Measurements from ENCODE around the gene LRATD1. TPM values are rescaled to one million over a fixed set of nuclear protein-coding genes. Genes with fewer than 3 reads are reported as not detected.

Gene LRATD1
- total RNA-seq, 1 experiment from 2014 or later: not detected

DNA sequence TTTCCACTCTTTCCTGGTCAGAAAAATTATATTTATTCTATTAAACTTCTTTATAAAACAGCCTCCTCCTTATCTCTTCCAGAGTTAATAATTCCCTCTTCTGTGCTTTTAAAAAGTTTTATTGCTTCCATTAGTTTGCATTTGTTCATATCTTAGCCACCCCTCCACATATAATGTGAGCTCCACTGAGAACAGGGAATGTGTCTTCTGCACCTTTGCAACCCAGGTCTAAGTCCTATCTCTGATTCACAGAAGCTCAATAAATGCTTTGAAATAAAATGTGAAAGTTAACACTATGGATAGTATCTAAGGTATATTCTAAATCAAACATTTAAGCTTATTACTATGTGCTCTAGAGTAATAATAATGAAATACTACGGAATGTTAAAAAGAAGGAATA lies 9.3 kb upstream of the LRATD1 start:
- H3K4me3 ChIP-seq (ENCODE audit: low read length): no peak overlapping the region
- no peak overlapping the region for H3K4me2 ChIP-seq (ENCODE audit: low read depth, low read length, poor library complexity, severe bottlenecking)
- no peak for DNase-seq
- H3K27ac ChIP-seq (ENCODE audit: low read length): no peak overlapping the region
- H3K9me2 ChIP-seq (replicated peaks; ENCODE audit: insufficient read depth, low read length): no peaks in the 10 kb centered on the region
- H3K27me3 ChIP-seq (ENCODE audit: low read length): no peaks in the 10 kb centered on the region
- H3K9me3 ChIP-seq (ENCODE audit: low read length): no peaks in the 10 kb centered on the region
- H3K79me2 ChIP-seq (ENCODE audit: low read length): no peaks in the 10 kb centered on the region
- no peaks in the 10 kb centered on the region for H3K4me1 ChIP-seq (ENCODE audit: low read length)
- H2AFZ ChIP-seq (ENCODE audit: low read length): no peak overlapping the region
- H4K20me1 ChIP-seq (ENCODE audit: insufficient read depth, low read depth, low read length): no peaks in the 10 kb centered on the region
- H3K36me3 ChIP-seq (ENCODE audit: insufficient read depth, low read length): no peaks in the 10 kb centered on the region
- H3K9ac ChIP-seq (ENCODE audit: low read length): no peak overlapping the region

GRCh38 chr2:14626873-14627272 lies 5.6 kb upstream of the LRATD1 start:
- H3K9ac ChIP-seq (ENCODE audit: low read length): no peak overlapping the region
- no peaks in the 10 kb centered on the region for H3K36me3 ChIP-seq (ENCODE audit: insufficient read depth, low read length)
- no peak overlapping the region for H2AFZ ChIP-seq (ENCODE audit: low read length)
- H3K27ac ChIP-seq (ENCODE audit: low read length): no peak overlapping the region
- DNase-seq: no peak
- no peak overlapping the region for H3K4me2 ChIP-seq (ENCODE audit: low read depth, low read length, poor library complexity, severe bottlenecking)
- no peaks in the 10 kb centered on the region for H4K20me1 ChIP-seq (ENCODE audit: insufficient read depth, low read depth, low read length)
- H3K27me3 ChIP-seq (ENCODE audit: low read length): no peaks in the 10 kb centered on the region
- H3K9me2 ChIP-seq (replicated peaks; ENCODE audit: insufficient read depth, low read length): no peaks in the 10 kb centered on the region
- H3K79me2 ChIP-seq (ENCODE audit: low read length): no peaks in the 10 kb centered on the region
- no peak overlapping the region for H3K4me3 ChIP-seq (ENCODE audit: low read length)
- H3K9me3 ChIP-seq (ENCODE audit: low read length): no peaks in the 10 kb centered on the region
- H3K4me1 ChIP-seq (ENCODE audit: low read length): no peaks in the 10 kb centered on the region

GRCh38 chr2:14628901-14629300 lies 3.6 kb upstream of the LRATD1 start:
- Histone ChIP-seq H3K27me3 (ENCODE audit: low read length) (no peaks in the 10 kb centered on the region), H3K9ac (ENCODE audit: low read length) (no peak overlapping the region), H3K27ac (ENCODE audit: low read length) (no peak overlapping the region), H3K9me3 (ENCODE audit: low read length) (0 out of 2 replicates have a peak, but pooled peaks cover 7% of the 10 kb centered on the region), H2AFZ (ENCODE audit: low read length) (no peak overlapping the region), H3K36me3 (ENCODE audit: insufficient read depth, low read length) (no peaks in the 10 kb centered on the region), H3K79me2 (ENCODE audit: low read length) (no peaks in the 10 kb centered on the region), H3K4me2 (ENCODE audit: low read depth, low read length, poor library complexity, severe bottlenecking) (no peak overlapping the region), H3K4me1 (ENCODE audit: low read length) (no peaks in the 10 kb centered on the region), H3K9me2 (replicated peaks; ENCODE audit: insufficient read depth, low read length) (no peaks in the 10 kb centered on the region), H3K4me3 (ENCODE audit: low read length) (no peak overlapping the region), H4K20me1 (ENCODE audit: insufficient read depth, low read depth, low read length) (no peaks in the 10 kb centered on the region)
- DNase-seq: no peak

DNA sequence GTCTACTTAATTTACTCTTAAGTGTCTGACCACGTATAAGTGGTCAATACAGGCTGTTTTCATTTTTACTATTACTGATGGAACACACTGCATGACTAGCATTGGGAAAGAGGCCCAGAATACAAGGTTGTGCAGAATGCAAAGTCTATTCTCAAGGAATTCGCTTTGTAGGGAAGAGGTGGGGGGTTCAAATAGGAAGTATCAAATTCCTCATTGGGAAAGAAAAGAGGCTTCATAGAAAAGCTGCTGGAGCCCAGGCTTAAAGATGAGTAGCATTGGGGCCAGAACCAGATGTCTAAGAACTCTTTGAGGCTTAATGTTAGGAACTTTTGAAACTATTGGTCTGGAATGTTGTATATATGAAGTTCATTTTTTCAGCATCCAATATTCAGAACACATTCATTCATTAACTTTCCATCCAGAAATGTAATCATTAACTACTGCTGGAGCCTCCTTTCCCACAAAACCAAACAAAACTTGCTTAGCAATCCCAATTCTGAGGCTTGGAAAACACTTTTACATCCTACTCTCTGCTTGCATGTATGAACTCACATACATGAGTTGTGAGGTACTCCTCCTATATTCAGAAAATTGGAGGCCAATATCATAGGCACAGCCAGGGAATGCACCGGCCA lies 994 bp upstream of the LRATD1 start:
- H3K4me1 ChIP-seq (ENCODE audit: low read length): no peaks in the 10 kb centered on the region
- H3K4me2 ChIP-seq (ENCODE audit: low read depth, low read length, poor library complexity, severe bottlenecking): no peak overlapping the region
- no peak overlapping the region for H2AFZ ChIP-seq (ENCODE audit: low read length)
- H3K9me2 ChIP-seq (replicated peaks; ENCODE audit: insufficient read depth, low read length): no peaks in the 10 kb centered on the region
- no peak overlapping the region for H3K4me3 ChIP-seq (ENCODE audit: low read length)
- H3K36me3 ChIP-seq (ENCODE audit: insufficient read depth, low read length): no peaks in the 10 kb centered on the region
- H3K9me3 ChIP-seq (ENCODE audit: low read length): peaks cover 7% of the 10 kb centered on the region; the same call in 1 of the 2 replicates
- DNase-seq: no peak
- H3K9ac ChIP-seq (ENCODE audit: low read length): no peak overlapping the region
- H4K20me1 ChIP-seq (ENCODE audit: insufficient read depth, low read depth, low read length): no peaks in the 10 kb centered on the region
- H3K27ac ChIP-seq (ENCODE audit: low read length): no peak overlapping the region
- no peaks in the 10 kb centered on the region for H3K27me3 ChIP-seq (ENCODE audit: low read length)
- H3K79me2 ChIP-seq (ENCODE audit: low read length): no peaks in the 10 kb centered on the region

GRCh38 chr2:14633061-14633460 lies 544 bp downstream of the LRATD1 start:
- H4K20me1 ChIP-seq (ENCODE audit: insufficient read depth, low read depth, low read length): no peaks in the 10 kb centered on the region
- H3K27ac ChIP-seq (ENCODE audit: low read length): no peak overlapping the region
- H3K79me2 ChIP-seq (ENCODE audit: low read length): no peaks in the 10 kb centered on the region
- no peaks in the 10 kb centered on the region for H3K27me3 ChIP-seq (ENCODE audit: low read length)
- H3K4me1 ChIP-seq (ENCODE audit: low read length): no peaks in the 10 kb centered on the region
- no peak overlapping the region for H3K4me3 ChIP-seq (ENCODE audit: low read length)
- no peak overlapping the region for H3K4me2 ChIP-seq (ENCODE audit: low read depth, low read length, poor library complexity, severe bottlenecking)
- H3K9me3 ChIP-seq (ENCODE audit: low read length): peaks cover 7% of the 10 kb centered on the region; the same call in 1 of the 2 replicates
- H2AFZ ChIP-seq (ENCODE audit: low read length): no peak overlapping the region
- no peak for DNase-seq
- no peak overlapping the region for H3K9ac ChIP-seq (ENCODE audit: low read length)
- no peaks in the 10 kb centered on the region for H3K36me3 ChIP-seq (ENCODE audit: insufficient read depth, low read length)
- no peaks in the 10 kb centered on the region for H3K9me2 ChIP-seq (replicated peaks; ENCODE audit: insufficient read depth, low read length)

- Histone ChIP-seq H3K79me2 (ENCODE audit: low read length) (no peaks in the 10 kb centered on the region), H3K4me2 (ENCODE audit: low read depth, low read length, poor library complexity, severe bottlenecking) (no peak overlapping the region), H4K20me1 (ENCODE audit: insufficient read depth, low read depth, low read length) (no peaks in the 10 kb centered on the region), H3K4me1 (ENCODE audit: low read length) (no peaks in the 10 kb centered on the region), H2AFZ (ENCODE audit: low read length) (no peak overlapping the region), H3K27ac (ENCODE audit: low read length) (no peak overlapping the region), H3K36me3 (ENCODE audit: insufficient read depth, low read length) (no peaks in the 10 kb centered on the region), H3K9me3 (ENCODE audit: low read length) (peaks cover 7% of the 10 kb centered on the region; the same call in 1 of the 2 replicates), H3K27me3 (ENCODE audit: low read length) (no peaks in the 10 kb centered on the region), H3K4me3 (ENCODE audit: low read length) (no peak overlapping the region), H3K9me2 (replicated peaks; ENCODE audit: insufficient read depth, low read length) (no peaks in the 10 kb centered on the region), H3K9ac (ENCODE audit: low read length) (no peak overlapping the region)
- no peak for DNase-seq
Measured at GRCh38 chr2:14633461-14634181, 1.1 kb downstream of the LRATD1 start.

GRCh38 chr2:14634182-14634488 lies 1.6 kb downstream of the LRATD1 start:
- Histone ChIP-seq H3K27me3 (ENCODE audit: low read length) (no peaks in the 10 kb centered on the region), H3K4me2 (ENCODE audit: low read depth, low read length, poor library complexity, severe bottlenecking) (no peak overlapping the region), H3K4me3 (ENCODE audit: low read length) (no peak overlapping the region), H3K27ac (ENCODE audit: low read length) (no peak overlapping the region), H3K36me3 (ENCODE audit: insufficient read depth, low read length) (no peaks in the 10 kb centered on the region), H2AFZ (ENCODE audit: low read length) (no peak overlapping the region), H3K9ac (ENCODE audit: low read length) (no peak overlapping the region), H3K9me2 (replicated peaks; ENCODE audit: insufficient read depth, low read length) (no peaks in the 10 kb centered on the region), H4K20me1 (ENCODE audit: insufficient read depth, low read depth, low read length) (no peaks in the 10 kb centered on the region), H3K4me1 (ENCODE audit: low read length) (no peaks in the 10 kb centered on the region), H3K9me3 (ENCODE audit: low read length) (peaks cover 7% of the 10 kb centered on the region; the same call in 1 of the 2 replicates), H3K79me2 (ENCODE audit: low read length) (no peaks in the 10 kb centered on the region)
- no peak for DNase-seq

DNA sequence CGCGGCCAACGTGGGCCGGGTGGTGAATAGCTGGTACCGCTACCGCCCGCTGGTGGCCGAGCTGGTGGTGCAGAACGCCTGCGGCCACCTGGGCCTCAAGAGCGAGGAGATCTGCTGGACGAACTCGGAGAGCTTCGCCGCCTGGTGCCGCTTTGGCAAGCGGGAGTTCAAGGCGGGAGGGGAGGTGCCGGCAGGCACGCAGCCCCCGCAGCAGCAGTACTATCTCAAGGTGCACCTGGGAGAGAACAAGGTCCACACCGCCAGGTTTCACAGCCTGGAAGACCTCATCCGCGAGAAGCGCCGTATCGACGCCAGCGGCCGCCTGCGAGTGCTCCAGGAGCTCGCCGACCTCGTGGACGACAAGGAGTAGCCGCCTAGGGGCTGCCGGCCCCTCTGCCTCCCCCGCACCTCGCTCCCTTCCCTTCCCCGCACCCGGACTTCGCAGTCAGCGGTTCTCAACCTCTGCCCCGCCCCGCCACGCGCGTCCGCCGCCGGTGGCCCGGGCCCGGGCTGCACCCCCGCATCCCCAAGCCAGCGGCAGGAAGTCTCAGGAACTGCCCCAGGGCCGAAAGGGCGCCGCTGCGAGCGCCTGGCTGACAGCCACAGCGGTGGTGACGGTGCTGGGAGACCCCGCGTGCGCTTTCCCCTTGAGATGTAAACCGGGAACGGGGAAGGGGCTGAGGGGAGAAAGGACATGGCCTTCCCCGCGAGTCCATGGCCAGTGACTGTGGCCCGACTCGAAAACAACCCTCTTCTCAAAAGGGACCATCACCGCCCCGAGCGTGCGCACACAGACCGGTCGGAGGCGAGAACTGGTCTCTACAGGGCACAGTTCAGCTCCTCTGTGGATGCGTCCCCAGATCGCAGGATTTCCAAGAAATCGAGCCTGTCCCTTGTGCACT lies 2.2 kb downstream of the LRATD1 start:
- no peaks in the 10 kb centered on the region for H3K36me3 ChIP-seq (ENCODE audit: insufficient read depth, low read length)
- H3K9me3 ChIP-seq (ENCODE audit: low read length): peaks cover 7% of the 10 kb centered on the region; the same call in 1 of the 2 replicates
- no peak overlapping the region for H3K4me3 ChIP-seq (ENCODE audit: low read length)
- H3K9ac ChIP-seq (ENCODE audit: low read length): no peak overlapping the region
- no peaks in the 10 kb centered on the region for H3K79me2 ChIP-seq (ENCODE audit: low read length)
- no peaks in the 10 kb centered on the region for H3K9me2 ChIP-seq (replicated peaks; ENCODE audit: insufficient read depth, low read length)
- no peaks in the 10 kb centered on the region for H3K4me1 ChIP-seq (ENCODE audit: low read length)
- no peak overlapping the region for H3K4me2 ChIP-seq (ENCODE audit: low read depth, low read length, poor library complexity, severe bottlenecking)
- H4K20me1 ChIP-seq (ENCODE audit: insufficient read depth, low read depth, low read length): no peaks in the 10 kb centered on the region
- H2AFZ ChIP-seq (ENCODE audit: low read length): no peak overlapping the region
- H3K27me3 ChIP-seq (ENCODE audit: low read length): no peaks in the 10 kb centered on the region
- H3K27ac ChIP-seq (ENCODE audit: low read length): no peak overlapping the region
- DNase-seq: no peak
